ENCODE data around the gene GDI1. TPM values are rescaled to one million over a fixed set of nuclear protein-coding genes. Genes with fewer than 3 reads are reported as not detected.

The GDI1 gene
- total RNA-seq, 1 donor from 2014 or later = 108 TPM

- Histone ChIP-seq H3K4me3 (no peak overlapping the region), H3K4me1 (peaks cover 3% of the 10 kb centered on the region), H3K27me3 (no peaks in the 10 kb centered on the region), H3K36me3 (peaks cover 15% of the 10 kb centered on the region), H3K27ac (no peak overlapping the region), H3K9me3 (no peaks in the 10 kb centered on the region)
- DNase-seq = no peak
- no peak for TF ChIP-seq CTCF (IDR thresholded peaks at IDR 0.05)
- no peak for ATAC-seq
- intact Hi-C loops (cut with DNase I) = no loop called here
Measured at GRCh38 chrX:154401918-154402621, 34.9 kb upstream of the GDI1 start.

GRCh38 chrX:154402622-154403127 lies 34.3 kb upstream of the GDI1 start:
- H3K27me3 ChIP-seq = no peaks in the 10 kb centered on the region
- TF ChIP-seq CTCF (IDR thresholded peaks at IDR 0.05) = no peak
- intact Hi-C loops (cut with DNase I) = no loop called here
- no peak overlapping the region for H3K27ac ChIP-seq
- DNase-seq = no peak
- peaks cover 3% of the 10 kb centered on the region for H3K4me1 ChIP-seq
- peaks cover 15% of the 10 kb centered on the region for H3K36me3 ChIP-seq
- no peak for ATAC-seq
- no peak overlapping the region for H3K4me3 ChIP-seq
- no peaks in the 10 kb centered on the region for H3K9me3 ChIP-seq

- Histone ChIP-seq H3K4me1 (peaks cover 3% of the 10 kb centered on the region), H3K4me3 (no peak overlapping the region), H3K27me3 (no peaks in the 10 kb centered on the region), H3K27ac (no peak overlapping the region), H3K9me3 (no peaks in the 10 kb centered on the region), H3K36me3 (peaks cover 15% of the 10 kb centered on the region)
- ATAC-seq (no peak), DNase-seq (no peak)
- intact Hi-C loops (cut with DNase I) = no loop called here
- TF ChIP-seq CTCF (IDR thresholded peaks at IDR 0.05) = no peak
Measured at GRCh38 chrX:154403192-154403591, 33.8 kb upstream of the GDI1 start.

GRCh38 chrX:154403858-154404257 lies 33.1 kb upstream of the GDI1 start:
- Histone ChIP-seq H3K9me3 (no peaks in the 10 kb centered on the region), H3K4me3 (no peak overlapping the region), H3K27ac (no peak overlapping the region), H3K27me3 (no peaks in the 10 kb centered on the region), H3K36me3 (peaks cover 15% of the 10 kb centered on the region), H3K4me1 (peaks cover 3% of the 10 kb centered on the region)
- DNase-seq (no peak), ATAC-seq (no peak)
- intact Hi-C loops (cut with DNase I) = no loop called here
- no peak for TF ChIP-seq CTCF (IDR thresholded peaks at IDR 0.05)

GRCh38 chrX:154404625-154405192 lies 32.2 kb upstream of the GDI1 start:
- no peak for ATAC-seq
- peaks cover 7% of the 10 kb centered on the region for H3K36me3 ChIP-seq
- H3K27me3 ChIP-seq = no peaks in the 10 kb centered on the region
- TF ChIP-seq CTCF (IDR thresholded peaks at IDR 0.05) = no peak
- DNase-seq = no peak
- H3K4me1 ChIP-seq = peaks cover 3% of the 10 kb centered on the region
- intact Hi-C loops (cut with DNase I) = no loop called here
- H3K4me3 ChIP-seq = no peak overlapping the region
- no peaks in the 10 kb centered on the region for H3K9me3 ChIP-seq
- no peak overlapping the region for H3K27ac ChIP-seq
